Testis (tissue), 2 donors: ENCODE measurements around the gene RELL2.

Experiments
- POLR2A ChIP-seq: fragments of 450-650 bp; IDR thresholded peaks from one replicate; pipeline ENCODE4 v1.6.1; 2017; ENCODE audit warnings: antibody characterized with exemption, mild to moderate bottlenecking, moderate library complexity
- TF ChIP-seq, protein P1 (sequence below), 3 experiments: fragments of 450-650 bp in 2 of 3; fragments of 200-600 bp in 1 of 3; sonication (generic) in 1 of 3; IDR thresholded peaks; one replicate each; pipeline ENCODE4 v1.5.1; 2016 to 2019; ENCODE audit warnings: antibody characterized with exemption in 3 of 3, mild to moderate bottlenecking in 2 of 3, moderate library complexity in 1 of 3

DNA sequence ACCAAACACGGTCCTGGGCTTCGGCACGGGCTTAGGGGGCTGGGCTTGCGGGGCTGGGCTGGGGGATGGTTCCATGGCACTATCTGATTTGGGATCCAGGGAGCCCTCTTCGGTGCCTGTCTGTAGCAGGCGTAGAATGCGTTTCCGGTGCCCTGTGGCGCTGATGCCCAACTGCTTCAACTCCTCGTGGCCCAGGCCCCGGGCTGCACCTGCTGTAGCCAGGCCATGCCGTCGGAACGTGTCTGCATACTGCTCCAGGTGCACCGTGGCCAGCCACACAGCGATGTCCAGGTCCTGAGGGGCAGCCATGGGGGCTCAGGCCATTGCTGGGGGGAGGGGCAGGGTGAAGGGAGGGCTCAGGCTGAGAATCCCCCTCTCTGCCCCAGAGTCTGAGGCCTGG lies 43.4 kb downstream of the RELL2 start:
- TF ChIP-seq, protein P1, sequence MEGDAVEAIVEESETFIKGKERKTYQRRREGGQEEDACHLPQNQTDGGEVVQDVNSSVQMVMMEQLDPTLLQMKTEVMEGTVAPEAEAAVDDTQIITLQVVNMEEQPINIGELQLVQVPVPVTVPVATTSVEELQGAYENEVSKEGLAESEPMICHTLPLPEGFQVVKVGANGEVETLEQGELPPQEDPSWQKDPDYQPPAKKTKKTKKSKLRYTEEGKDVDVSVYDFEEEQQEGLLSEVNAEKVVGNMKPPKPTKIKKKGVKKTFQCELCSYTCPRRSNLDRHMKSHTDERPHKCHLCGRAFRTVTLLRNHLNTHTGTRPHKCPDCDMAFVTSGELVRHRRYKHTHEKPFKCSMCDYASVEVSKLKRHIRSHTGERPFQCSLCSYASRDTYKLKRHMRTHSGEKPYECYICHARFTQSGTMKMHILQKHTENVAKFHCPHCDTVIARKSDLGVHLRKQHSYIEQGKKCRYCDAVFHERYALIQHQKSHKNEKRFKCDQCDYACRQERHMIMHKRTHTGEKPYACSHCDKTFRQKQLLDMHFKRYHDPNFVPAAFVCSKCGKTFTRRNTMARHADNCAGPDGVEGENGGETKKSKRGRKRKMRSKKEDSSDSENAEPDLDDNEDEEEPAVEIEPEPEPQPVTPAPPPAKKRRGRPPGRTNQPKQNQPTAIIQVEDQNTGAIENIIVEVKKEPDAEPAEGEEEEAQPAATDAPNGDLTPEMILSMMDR (IDR thresholded peaks at IDR 0.05), result no peak
- TF ChIP-seq POLR2A, result no peak
